Neutrophil (primary cell): ENCODE results near the gene LRRK1.
A peak's percentile ranks its signal among the peaks of the same experiment; 100 is the strongest.

Experiments used
- H3K27ac ChIP-seq: fragments of 200-600 bp; sonication (generic); 2 replicates; pipeline ENCODE4 v1.5.1; 2016; ENCODE audit warnings: mild to moderate bottlenecking, moderate library complexity
- H3K27me3 ChIP-seq: fragments of 200-600 bp; sonication (generic); 2 replicates; pipeline ENCODE4 v1.6.0; 2016; ENCODE audit warnings: mild to moderate bottlenecking
- H3K36me3 ChIP-seq: fragments of 200-600 bp; sonication (generic); 2 replicates; pipeline ENCODE4 v1.5.1; 2017
- H3K4me1 ChIP-seq, 2 experiments: fragments of 200-600 bp in 1 of 2; sonication (generic) in 1 of 2; 1 replicate in 1 of 2; 2 replicates in 1 of 2; pipeline versions ENCODE4 v1.5.1 to v1.6.1; 2013 to 2016; ENCODE audit warnings: low read depth in 1 of 2, low read length in 1 of 2, mild to moderate bottlenecking in 1 of 2, moderate library complexity in 1 of 2; ENCODE audit not compliant: control insufficient read depth in 1 of 2, insufficient read depth in 1 of 2
- H3K4me3 ChIP-seq, 2 experiments: fragments of 200-600 bp in 1 of 2; sonication (generic) in 1 of 2; 1 replicate in 1 of 2; 2 replicates in 1 of 2; pipeline ENCODE4 v1.5.1; 2013 to 2016; ENCODE audit warnings: low read depth in 1 of 2, low read length in 1 of 2, mild to moderate bottlenecking in 1 of 2, moderate library complexity in 1 of 2
- H3K9me3 ChIP-seq: fragments of 200-600 bp; sonication (generic); 2 replicates; pipeline ENCODE4 v1.5.1; 2016
- CTCF ChIP-seq: fragments of 200-600 bp; sonication (generic); IDR thresholded peaks from 2 replicates; pipeline ENCODE4 v1.5.1; 2016; ENCODE audit warnings: antibody characterized with exemption

The LRRK1 gene

DNA sequence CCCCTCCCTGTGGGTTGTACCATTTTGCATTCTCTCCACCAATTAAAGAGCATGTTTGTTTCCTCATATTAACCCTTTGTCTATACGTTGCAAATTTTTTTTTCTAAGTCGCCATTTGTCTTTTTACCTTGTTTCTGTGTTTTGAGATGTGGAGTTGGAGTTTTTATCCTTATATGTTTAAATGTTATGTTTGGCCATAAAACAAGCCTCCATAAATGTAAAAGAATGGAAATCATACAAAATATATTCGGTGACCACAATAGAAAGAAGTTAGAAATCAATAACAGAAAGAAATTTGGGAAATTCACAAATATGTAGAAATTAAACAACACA lies 29.2 kb downstream of the LRRK1 start:
- Histone ChIP-seq H3K36me3 (no peaks in the 10 kb centered on the region), H3K27me3 (no peaks in the 10 kb centered on the region), H3K27ac (no peak overlapping the region), H3K4me1 (no peaks in the 10 kb centered on the region), H3K4me3 (no peak overlapping the region), H3K9me3 (no peaks in the 10 kb centered on the region)
- no peak for TF ChIP-seq CTCF

GRCh38 chr15:100949691-100950090 lies 30.5 kb downstream of the LRRK1 start:
- no peaks in the 10 kb centered on the region for H3K27me3 ChIP-seq
- H3K9me3 ChIP-seq: no peaks in the 10 kb centered on the region
- no peaks in the 10 kb centered on the region for H3K36me3 ChIP-seq
- no peak for TF ChIP-seq CTCF
- H3K4me1 ChIP-seq: no peaks in the 10 kb centered on the region
- no peak overlapping the region for H3K4me3 ChIP-seq
- no peak overlapping the region for H3K27ac ChIP-seq

DNA sequence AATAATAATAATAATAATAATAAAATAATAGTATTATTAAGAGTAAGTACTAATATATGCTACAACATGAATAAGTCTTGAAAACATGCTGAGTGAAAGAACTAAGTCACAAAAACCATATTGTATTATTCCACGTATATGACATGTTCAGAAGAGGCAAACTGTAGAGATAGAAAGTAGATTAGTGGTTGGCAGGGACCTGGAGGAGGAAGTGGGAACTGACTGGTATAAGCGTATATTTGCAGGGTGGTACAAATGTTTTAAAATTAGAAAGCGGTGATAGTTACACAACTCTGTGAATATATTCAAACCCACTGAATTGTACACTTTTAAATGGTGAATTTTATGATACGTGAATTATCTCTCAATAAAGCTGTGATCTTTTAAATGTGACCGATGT lies 32.8 kb downstream of the LRRK1 start:
- H3K9me3 ChIP-seq: no peaks in the 10 kb centered on the region
- no peak overlapping the region for H3K27ac ChIP-seq
- no peaks in the 10 kb centered on the region for H3K27me3 ChIP-seq
- no peaks in the 10 kb centered on the region for H3K36me3 ChIP-seq
- no peak overlapping the region for H3K4me3 ChIP-seq
- H3K4me1 ChIP-seq: no peaks in the 10 kb centered on the region
- TF ChIP-seq CTCF: no peak

DNA sequence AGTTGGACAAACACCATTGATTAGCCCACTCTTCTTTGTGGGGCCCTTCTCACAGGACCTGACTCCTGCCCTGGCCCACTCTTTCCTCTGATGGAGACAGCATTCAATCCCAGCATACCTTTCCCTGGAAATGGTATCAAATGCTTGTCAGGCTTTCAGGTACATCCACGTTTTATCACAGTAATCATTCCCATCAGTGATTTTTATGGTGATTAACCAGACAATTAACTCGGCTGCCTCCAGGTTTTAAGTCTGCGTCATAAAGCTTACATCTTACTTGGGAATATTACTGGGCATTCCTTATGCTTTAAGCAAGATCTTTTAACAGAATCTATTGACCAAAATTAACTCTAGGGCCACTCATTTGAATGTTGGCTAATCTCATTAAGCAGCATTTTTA lies 33.4 kb downstream of the LRRK1 start:
- Histone ChIP-seq H3K4me3 (no peak overlapping the region), H3K27ac (no peak overlapping the region), H3K36me3 (no peaks in the 10 kb centered on the region), H3K27me3 (no peaks in the 10 kb centered on the region), H3K4me1 (no peaks in the 10 kb centered on the region), H3K9me3 (no peaks in the 10 kb centered on the region)
- no peak for TF ChIP-seq CTCF

DNA sequence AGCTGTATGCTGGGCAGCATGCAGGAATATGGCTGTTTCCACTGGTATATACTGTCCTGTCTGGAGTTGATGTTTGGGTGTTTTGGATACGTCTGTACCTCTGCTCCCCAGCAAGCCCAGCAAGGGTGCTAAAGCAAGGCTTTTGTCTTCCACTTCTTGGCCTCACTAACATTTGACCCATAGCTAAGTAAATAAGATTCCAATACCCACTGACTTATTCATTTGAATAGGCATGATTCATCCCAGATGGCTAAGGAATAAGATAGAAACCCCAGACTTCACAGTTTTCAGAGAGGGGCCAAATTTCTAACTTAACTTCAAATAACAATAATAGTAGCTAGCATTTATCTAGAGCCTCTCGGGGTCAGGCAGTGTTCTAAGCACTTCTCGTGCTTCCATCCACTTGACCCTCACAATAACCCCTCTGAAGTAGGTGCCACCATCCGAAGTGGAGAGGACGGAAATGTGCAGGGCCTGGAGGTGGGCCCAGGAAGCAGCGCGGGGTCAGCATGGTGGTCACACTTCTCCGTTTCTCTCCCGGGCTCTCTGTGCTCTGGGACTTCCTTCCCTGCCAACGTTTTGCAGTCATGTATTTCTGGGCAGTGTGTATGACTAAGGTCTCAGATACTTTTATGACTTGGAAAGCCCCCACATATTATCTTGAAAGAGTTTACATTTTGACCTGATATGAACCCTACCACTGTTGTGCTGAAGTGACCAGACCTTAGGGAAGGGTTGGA lies 39.3 kb downstream of the LRRK1 start:
- Histone ChIP-seq H3K4me1 (peaks cover 18 to 28% of the 10 kb centered on the region in 2 experiments), H3K27ac (peak overlapping the region; percentile 50), H3K36me3 (peaks cover 3% of the 10 kb centered on the region), H3K27me3 (no peaks in the 10 kb centered on the region), H3K9me3 (no peaks in the 10 kb centered on the region), H3K4me3 (no peak overlapping the region)
- TF ChIP-seq CTCF: no peak
